HG03342 (cell line): ENCODE data around the gene PDRG1.

ENCODE experiments used
- ATAC-seq: cut with Tn5 transposase; IDR thresholded peaks from one replicate; pipeline ENCODE4 v1.9.1; 2021; ENCODE audit warnings: mild to moderate bottlenecking, moderate library complexity; ENCODE audit not compliant: unreplicated experiment

Gene PDRG1

DNA sequence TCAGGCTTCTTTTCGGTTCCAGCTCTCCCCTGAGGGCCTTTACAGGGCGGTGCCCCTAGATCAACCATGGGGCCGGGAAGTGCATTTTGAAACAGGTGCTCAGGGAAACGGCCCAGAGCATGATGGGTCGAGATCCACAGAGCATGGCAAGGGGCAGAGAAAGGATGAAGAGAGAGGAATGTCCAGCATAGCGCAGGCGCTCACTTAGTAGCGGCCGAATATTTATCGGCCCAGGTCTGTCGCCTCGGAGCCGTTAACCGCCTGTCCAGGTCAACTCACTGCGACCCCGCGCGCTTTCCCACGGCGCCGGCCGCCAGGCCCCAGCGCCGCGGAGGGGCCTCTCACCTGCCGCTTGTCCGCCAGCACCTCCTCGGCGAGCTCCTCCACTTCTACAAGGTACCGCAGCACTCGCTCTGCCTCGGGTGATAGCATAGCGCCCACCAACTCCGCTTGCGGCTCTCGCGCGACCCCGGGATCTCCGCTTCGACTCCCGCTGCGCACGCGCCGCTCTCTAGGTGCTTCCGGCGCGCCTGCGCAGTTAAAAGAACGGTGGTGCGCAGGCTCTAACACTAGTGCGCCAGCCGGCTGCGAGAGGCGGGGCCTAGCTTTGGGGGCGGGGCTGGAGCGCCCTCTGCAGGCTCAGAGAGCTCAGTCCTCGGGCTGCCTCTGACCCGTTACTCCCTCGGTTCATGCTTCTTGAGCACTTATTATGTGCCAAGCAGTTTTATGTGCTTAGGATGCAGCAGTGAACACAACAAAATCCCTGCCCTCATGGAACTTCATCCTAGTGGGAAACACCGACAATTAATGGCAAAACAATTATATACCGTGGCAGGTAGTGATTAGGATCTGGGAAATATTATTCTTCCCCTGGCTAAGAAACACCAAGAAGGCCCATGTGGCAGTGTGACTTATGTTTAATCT, at the start of gene PDRG1:
TSS of gene PDRG1 (minus strand) at position 517 of the 924 bp plus-strand sequence. CDS start at position 432, 85 bp downstream.
- peak; percentile 94 for ATAC-seq

DNA sequence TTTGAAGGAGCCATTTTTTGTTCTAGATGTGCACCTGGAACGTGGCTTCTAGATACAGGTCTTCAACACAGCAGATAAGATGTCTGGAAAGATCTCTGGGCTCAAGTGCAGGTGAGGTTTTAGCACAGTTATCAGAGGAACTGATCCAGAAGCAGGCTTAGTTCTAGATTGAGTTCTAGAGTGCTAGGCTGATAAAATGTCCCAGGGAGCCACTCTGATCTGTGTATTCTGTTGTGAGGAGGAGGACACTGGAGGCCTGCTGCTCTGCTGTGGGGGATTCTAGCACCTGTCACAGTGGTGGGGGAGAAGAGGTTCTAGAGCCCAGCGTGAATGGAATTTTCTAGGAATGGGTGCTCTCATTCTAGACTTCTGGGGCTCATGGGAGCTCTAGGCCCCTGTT, 46.4 kb upstream of the PDRG1 start:
- no peak for ATAC-seq

DNA sequence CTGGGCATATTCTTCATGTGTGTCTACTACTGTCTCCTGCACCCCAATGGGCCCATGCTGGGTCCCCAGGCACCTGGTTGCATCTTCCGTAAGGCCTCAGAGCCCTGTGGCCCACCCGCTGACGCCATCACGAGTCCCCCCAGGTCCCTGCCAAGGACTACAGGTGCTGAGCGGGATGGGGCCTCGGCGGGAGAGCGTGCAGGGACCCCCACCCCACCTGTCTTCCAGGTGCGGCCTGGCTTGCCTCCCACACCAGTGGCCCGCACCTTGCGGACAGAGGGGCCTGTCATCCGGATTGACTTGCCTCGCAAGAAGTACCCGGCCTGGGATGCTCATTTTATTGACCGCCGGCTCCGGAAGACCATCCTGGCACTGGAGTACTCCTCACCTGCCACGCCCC, 45.1 kb upstream of the PDRG1 start:
- ATAC-seq = no peak

DNA sequence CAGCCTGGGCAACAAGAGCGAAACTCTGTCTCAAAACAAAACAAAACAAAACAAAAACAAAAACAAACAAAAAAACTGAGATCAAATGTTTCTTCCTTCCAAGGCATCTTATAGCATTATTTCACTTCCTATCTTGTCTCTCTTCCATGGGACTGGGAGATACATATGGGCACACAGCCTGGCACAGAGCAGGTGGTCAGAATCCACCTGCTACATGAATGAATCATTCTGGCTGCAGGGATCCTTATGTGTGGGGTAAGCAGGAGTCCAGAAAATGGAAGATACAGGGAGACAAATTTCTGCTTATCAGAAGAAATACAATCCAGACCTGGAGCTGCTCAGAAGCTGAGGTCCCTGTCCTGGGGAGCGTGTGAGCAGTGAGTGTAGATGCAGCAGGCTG, 40.2 kb upstream of the PDRG1 start:
- no peak for ATAC-seq

DNA sequence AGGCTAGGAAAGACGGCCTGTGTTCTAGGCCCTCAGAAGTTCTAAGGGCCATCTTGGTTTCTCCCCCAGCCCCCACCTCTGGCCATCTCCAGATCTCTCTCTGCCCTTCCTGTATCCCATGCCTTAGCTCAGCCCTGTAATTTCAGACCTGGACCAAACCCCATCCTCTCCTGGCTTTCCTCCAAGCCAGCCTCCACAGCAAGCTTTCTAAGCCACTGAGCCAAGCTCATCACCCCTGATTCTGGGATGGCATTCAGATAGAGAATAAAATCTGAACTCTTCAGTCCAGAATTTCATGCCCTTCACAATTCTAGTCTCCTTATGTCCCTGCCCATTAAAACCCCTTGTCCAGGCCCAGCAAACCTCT, 39.5 kb upstream of the PDRG1 start:
- no peak for ATAC-seq

DNA sequence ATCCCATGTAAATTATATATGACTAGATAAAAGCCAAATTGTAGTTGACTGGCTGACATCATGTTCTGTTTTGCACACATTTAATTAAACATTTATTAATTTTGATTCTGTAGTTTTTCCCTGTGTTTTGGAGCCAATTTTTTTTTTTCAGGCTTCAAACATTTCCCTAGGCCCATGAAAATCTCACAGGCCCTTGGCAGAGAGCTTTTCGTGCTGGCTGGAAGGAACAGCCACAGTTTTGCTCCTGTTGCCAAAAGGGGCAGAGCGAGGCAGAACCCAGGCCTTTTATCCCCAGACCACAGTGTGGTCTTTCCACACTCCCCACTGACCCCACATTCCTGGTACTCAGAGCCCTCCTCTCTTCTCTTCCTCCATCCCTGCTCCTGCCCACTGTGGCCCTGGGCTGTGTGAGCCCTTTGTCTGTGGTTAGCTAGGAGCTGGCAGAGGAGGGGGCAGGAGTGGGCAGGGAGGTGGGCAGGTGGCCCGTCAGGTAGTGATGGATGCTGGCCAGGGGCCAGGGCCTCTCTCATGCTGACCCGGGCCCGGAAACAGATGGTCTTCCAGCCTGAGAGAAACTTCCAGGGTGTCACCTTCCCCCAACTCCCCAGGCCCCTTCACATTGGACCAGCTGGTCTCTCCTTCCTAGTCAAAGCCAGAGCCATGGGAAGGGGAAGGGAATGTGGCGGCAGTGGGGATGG, 38.9 kb upstream of the PDRG1 start:
- no peak for ATAC-seq

DNA sequence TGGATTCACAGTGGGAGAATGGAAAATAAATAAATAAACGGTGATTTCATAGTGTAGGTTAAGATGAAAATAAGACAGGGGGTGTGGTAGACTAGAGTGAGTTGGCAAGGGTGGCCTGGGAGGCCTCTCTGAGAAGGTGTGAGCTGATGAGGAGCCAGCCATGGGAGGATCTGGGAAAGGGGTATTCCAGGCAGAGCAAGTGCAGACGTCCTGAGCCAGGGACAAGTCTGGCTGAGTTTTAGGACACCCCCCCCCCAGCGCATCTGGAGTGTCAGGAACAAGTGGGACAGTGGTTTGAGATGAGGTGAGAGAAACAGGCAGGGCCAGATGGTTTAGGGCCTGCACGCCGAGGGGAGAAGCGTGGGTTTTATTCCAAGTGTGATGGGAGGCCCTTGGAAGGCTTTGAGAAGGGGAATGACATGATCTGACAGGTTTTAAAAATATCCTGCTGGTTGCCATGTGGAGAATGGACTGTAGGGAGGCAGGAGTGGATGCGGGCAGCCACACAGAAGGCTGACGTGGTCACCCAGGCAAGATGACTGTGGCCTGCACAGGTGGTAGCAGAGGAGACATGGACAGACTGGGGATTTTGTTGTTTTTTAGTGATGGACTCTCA, 37.3 kb upstream of the PDRG1 start:
- ATAC-seq = no peak

DNA sequence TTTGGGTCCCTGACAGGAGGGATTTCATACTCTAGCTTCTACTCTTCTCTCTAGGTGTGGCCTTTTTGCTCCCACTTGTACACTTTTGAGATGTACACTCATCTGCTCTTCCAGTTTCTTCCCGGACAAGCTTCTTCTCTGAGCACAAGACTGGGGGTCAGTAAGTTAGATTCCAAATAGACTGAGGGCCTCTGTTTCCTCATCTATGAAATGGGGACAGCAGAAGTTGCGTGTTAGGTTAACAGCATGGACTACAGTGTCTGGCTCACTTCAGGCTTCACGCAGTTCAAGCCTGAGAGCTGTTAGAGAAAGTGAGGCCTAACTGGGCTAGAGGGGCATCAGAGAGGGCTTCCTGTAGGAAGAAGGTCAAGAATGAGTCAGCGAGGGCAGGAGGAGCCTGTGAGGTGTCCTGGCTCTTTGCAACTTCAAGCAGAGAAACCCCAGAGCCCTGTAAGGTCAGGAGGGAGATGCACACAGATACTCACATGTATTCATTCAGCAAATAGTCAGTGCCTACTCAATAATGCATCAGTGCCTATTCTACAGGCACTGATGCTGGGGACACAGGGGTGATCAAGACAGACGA, 36.7 kb upstream of the PDRG1 start:
- no peak for ATAC-seq

DNA sequence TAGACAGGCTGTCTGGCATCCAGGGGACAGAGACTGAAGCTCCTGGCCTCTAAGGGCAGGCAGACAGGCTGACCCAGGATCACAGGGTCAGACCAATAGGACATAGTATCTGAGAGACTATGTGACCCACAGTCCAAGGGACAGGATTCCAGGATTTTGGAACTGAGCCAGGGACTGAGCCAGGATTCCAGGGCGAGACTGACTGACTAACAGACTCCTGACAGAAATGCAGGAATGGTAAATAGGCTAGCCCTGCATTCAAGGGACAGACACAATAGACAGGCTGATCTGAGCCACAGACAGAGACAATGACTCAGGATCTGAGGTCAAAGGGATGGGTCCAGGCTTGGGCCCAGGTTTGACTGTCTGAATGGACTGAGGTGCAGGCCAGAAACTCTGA, 35.9 kb upstream of the PDRG1 start:
- ATAC-seq = no peak

DNA sequence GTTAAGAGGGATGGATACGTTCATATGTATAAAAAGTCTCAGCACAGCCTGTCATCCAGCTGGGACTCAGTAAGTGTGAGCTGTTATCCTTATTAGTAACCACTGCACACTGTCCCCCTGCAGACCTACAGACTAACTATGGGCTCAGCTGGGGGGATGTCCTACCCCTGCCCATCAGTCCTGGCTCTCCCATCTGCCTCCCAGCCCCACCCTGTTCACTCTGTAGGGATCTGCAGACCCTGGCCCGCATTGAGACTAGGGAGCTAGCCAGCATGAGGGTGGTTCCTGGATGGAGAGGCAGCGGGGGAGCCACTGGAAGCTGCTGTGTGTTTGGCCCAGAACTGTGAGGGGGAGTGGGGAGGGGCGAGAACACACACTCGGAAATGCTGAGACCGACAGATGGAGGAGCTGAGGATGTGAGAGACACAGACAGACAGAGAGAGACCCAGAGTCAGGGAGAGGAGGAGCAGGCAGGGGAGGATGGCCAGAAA, 33.2 kb upstream of the PDRG1 start:
- no peak for ATAC-seq

DNA sequence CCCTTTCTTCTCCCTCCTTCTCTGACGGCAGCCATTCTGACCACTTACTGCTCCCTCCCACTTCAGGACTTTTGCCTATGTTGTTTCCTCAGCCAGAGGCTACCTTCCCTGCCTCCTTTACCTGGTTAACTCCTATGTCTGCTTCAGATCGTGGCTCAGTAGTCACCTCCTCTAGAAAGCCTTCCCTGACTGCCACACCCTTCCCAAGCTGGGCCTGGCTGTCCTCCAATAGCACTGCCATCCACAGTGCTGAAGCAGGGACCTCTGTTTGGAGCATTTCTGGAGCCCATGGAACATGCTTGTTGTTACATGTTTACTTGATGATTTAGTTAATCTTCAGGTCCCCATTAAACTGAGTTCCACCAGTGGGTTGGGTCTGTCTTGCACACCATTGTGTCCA, 29.9 kb upstream of the PDRG1 start:
- ATAC-seq = no peak

DNA sequence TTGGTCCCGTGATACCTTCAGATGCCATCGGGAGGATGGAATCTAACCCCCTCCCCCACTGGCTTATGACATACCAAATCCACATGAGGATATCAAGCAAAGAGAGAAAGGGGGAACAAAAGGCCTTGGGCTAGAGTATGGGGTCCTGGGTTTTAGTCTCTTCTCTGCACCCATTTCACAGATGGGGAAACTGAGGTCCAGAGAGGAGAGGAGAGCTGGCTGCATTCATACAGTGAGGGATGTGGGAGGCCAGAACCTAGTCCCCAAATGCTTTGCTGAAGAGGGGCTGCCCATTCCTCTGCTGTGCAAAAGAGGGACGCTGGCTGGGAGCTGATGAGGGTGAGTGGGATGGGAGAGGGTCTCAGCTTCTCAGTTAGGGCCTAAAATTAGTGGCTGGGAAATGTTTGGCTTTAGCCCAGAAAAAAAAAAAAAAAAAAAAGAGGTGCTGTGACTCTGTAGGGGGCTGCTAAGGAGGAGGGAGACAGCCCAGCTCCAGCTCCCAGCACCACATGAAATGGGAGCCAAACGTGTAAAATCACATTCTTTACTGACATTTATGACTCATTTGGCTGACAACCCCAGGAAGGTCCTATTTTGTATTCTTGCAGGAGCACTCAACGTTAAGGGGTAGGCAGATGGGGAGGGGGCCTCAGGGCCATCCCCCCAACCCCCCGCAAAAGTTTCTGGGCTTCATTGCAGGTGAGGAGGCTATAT, 28.0 kb upstream of the PDRG1 start:
- no peak for ATAC-seq

DNA sequence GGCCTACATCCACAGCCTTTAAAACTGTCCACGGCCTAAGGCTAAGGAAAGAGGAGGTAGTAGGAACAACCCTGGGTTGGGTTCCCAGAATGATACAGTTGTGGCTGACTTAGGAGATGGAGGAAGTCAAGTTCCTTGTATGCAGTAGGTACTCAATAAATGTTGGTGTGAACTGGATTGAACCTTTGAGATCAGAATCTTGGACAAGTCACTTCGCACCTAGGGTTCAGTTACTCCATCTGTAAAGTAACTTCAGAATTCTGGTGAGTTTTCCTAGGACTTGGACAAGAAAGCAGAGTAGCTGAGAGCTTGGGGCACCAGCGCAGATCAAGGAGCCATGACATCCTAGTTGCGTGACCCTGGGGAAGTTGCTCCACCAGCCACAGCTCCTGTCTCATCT, 25.2 kb upstream of the PDRG1 start:
- ATAC-seq = no peak

DNA sequence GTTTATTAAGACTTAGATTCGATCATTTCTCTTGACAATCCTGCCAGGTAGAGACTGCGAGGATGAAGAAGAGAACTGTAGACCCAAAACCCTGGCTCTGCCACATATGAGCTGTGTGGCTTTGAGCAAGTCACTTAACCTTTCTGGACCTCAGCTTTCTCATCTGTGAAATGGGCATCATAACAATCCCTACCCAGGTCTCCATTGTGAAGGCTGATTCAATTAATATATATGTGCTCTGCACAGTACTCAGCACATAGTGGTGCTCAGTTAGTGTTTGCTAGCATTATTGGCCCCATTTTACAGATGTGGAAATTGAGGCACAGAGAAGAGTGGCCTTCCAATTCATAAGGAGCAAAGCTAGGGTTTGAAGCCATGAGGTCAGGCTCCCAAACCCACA, 24.0 kb upstream of the PDRG1 start:
- no peak for ATAC-seq

DNA sequence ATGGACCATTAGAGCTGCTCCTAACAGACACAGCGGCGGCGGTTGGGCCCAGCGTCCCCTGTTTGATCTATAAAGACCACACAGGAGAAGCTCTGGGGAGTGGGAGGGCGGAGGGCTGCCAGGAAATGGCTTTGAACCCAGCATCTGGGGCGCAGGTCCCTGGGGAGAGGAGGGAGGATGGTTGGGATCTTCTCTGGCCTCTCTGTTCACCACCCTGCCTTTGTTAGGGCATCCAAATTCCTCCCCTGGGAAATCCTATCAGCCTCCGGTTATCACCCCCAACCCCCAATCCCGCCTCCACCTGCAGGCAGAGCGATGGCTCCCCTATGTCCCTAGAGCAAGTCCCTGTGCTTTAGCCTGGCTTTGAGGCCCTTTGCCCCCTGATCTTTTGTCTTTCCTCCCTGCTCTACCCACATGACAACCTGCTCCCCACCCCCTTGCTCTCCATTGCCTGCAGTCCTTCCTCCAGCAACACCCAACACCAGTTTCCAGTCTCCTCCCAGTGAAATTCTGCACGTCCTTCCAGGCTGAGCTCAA, 23.2 kb upstream of the PDRG1 start:
- ATAC-seq = no peak

DNA sequence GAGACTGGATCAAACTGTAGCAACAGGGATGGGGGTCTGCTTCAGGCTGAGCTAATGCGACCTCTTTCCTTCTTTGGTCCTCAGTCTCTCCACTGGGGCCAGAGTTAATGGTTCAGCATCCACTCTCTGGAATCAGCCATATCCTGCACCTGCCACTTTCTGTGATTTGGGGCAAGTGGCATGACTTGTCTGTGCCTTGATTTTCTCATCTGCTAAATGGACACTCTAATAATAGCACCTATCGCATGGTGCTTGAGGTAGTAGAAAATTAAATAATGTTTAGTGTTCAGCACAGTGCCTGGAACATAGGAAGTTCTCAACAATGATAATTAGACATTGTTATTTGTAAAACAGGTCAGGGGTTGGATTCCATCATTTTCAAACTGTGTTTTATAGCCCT, 22.4 kb upstream of the PDRG1 start:
- ATAC-seq = no peak

DNA sequence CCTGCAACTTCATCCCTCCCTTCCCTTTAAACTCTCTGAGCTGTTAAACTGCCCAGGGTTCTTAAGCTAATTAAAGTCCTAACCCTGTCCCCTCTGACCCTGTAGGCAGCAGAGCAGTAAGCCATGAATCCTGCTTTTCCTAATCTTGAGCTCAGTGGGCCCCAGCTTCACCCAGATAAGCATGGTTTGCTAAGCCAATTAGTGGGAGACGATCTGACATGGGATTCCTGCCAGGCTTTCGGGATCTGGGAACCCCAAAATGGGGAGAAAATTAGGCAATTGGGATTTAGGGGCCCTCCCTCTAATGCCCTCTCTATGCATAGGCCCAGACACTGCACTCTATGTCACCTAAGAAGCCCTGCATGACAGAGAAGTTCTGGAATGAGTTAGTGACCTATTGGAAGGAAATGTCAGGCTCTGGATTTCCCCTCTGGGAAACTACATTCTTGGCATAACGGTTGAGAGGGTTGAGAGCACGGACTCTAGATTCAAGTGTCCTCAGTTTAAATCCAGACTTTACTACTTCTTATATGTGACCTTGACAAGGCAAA, 20.7 kb upstream of the PDRG1 start:
- no peak for ATAC-seq

DNA sequence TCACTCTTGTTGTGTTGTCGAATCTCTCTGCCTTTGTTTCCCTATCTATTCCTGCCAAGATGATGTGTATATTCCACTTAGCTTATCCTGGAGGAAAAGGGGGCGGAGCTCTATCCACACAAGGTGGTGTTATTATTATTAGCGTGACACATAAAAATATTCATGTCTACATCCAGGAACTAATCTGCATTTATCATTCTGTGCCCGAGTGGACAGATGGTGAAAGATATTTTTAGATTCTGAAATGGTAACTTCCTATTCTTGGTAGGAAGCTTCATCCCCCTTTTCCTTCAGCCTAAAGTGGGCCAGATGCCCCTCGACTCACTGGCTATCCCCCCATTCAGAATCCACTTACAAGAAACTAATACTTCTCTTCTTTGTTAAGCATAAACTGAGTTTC, 18.1 kb upstream of the PDRG1 start:
- ATAC-seq = no peak

DNA sequence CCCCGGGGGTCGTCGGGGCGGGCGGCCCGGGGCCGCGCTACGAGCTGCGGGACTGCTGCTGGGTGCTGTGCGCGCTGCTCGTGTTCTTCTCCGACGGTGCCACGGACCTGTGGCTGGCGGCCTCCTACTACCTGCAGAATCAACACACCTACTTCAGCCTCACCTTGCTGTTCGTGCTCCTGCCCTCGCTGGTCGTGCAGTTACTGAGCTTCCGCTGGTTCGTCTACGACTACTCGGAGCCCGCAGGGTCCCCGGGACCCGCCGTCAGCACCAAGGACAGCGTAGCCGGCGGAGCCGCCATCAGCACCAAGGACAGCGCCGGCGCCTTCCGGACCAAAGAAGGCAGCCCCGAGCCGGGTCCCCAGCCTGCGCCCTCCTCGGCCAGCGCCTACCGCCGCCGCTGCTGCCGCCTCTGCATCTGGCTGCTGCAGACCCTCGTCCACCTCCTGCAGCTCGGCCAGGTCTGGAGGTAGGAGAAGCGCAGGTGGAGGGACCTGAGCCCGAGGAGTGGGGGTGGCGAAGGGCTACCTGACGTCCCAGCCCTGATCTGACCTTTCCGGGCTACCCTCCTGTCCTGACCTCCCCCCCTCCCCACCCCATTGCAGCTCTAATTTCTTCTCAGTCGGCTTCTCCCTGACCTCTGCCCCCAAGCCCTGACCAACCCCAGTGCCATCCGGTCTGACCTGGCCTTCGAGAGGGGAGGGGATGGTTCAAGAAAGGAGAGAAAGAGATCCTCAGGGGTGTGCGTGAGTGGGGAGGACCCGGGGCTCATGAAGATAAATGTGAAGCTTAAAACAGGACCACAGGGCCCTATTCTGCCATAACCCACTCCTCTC, 16.7 kb upstream of the PDRG1 start:
- no peak for ATAC-seq
